GM18517 (cell line): ENCODE results near the gene RAD1.

Source experiments
- ATAC-seq: cut with Tn5 transposase; IDR thresholded peaks from one replicate; pipeline ENCODE4 v1.9.1; 2021; ENCODE audit warnings: mild to moderate bottlenecking, moderate library complexity; ENCODE audit not compliant: unreplicated experiment

Gene RAD1

GRCh38 chr5:34916518-34916917 lies 1.2 kb upstream of the RAD1 start:
- ATAC-seq: no peak

- peak; percentile 26 for ATAC-seq
Measured at GRCh38 chr5:34915856-34916192, 520 bp upstream of the RAD1 start.

DNA sequence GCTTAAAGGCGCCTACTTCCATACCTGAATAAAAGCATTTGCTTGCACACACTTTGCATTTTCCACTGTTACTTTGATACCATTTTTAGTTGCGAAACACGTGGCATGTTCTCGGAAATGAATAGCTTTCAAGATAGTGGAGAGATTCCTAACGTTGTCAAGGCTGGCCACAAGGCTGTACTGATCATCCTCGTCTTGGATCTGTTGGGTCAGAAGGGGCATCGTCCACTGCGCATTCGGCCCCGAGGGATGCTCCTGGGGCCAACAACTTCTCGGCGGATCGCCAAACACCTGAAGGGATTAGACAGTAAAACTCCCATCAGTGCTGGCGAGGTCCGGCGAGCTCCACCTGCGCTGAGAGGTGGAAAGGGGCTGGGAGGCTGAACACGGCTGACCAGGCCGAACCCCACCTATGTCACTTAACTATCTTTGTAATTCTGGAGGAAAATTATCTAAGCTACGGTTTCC lies 599 bp downstream of the RAD1 start:
- ATAC-seq: peak; percentile 17

DNA sequence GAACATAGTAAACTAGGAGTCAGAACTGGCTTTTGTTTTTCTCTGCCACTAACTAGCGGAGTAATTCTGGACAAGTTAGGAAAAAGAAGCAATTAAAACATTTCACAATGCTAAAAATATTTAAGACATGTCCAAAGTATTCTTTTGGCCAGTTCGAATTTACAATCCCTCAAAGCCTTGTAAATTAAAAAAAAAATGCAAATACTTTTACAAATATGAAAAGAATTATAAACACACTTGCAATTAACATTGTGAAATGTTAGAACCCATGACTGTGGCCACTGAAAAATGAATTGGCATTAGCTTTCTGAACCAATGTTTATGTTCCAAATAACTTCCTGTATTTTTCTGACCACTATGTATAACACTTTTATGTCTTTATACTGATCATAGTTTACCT lies 2.2 kb downstream of the RAD1 start:
- no peak for ATAC-seq

DNA sequence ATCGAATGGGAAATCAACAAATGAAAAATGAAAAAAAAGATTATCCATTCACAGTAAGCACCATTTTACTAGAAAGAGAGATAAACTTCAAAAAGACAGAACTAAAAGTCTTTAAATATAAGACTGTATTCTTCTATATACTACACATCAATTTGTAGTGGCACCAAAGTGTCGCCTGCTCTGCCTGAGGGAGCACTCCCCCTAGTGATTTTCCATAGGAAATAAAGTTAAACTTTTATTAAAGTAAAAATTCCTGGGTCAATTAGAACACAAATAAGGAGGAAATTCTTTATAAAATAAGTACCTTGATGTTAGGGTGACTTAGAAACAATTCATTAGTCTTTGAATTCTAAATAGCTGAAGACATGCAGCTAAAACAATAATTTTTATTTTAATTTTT lies 9.7 kb downstream of the RAD1 start:
- ATAC-seq: no peak

DNA sequence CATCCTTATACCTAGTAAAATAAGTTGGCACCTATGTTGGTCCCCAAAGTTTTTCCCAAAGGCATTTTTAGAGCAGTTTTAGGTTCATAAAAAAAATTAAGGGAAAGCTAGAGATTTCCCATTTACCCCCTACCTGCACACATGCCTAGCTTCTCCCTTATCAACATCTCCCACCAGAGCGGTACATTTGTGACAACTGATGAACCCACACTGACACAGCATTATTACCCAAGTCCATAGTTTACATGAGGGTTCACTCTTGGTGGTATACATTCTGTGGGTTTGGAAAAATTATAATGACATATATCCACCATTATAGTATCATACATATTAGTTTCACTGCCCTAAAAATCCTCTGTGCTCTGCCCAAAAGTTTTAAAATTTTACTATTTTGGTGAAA lies 12.0 kb downstream of the RAD1 start:
- ATAC-seq: no peak

DNA sequence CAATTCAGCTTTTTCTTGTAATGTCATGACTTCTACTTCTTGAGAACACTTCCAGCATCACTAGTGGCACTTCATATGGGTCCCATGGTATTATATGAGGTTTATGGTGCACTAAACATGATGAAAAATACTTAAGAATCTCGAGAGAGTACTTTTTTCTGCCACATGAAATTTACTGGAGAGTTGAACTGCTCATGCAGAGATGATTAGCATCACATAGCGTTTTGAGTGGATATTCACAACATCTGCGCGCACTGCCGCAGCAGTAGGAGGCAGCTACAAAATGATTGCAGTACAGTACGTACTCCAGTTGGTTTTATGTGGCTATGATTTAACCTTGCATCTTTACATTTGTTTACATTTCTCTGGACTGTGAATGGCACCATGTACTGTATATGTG lies 14.7 kb downstream of the RAD1 start:
- no peak for ATAC-seq

- ATAC-seq: no peak
Measured at GRCh38 chr5:34899066-34899465, 16.2 kb downstream of the RAD1 start.

DNA sequence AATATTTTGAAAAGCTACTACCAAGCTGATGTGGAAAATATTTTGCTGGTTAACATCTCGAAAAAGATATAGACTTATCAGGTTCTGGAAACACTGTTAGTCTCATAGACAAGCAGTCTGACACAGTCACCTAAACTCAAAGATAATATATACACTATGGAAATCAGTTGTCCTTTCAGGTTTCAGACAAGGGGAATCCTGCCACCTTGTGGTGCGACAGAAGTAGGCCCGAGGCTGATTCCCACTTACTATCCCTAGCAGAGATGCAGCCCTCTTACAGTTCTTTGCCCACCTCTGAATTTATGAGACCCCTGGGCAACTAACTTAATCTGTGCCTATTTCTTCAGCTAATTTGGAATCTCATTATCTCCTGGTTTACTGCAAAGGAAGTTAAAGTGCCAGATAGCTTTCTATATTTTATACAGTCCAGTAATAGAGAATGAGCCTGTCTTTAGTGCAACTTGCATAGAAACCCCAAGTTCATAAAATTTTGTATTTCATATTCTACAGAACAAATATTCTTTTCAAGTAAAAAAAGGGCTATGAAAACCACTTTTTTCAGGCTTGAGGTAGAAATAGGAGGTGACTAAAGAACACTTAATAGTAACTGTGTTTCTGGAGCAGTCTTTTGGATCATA lies 16.9 kb downstream of the RAD1 start:
- ATAC-seq: peak; percentile 79

- ATAC-seq: no peak
Measured at GRCh38 chr5:34897646-34898045, 17.7 kb downstream of the RAD1 start.

DNA sequence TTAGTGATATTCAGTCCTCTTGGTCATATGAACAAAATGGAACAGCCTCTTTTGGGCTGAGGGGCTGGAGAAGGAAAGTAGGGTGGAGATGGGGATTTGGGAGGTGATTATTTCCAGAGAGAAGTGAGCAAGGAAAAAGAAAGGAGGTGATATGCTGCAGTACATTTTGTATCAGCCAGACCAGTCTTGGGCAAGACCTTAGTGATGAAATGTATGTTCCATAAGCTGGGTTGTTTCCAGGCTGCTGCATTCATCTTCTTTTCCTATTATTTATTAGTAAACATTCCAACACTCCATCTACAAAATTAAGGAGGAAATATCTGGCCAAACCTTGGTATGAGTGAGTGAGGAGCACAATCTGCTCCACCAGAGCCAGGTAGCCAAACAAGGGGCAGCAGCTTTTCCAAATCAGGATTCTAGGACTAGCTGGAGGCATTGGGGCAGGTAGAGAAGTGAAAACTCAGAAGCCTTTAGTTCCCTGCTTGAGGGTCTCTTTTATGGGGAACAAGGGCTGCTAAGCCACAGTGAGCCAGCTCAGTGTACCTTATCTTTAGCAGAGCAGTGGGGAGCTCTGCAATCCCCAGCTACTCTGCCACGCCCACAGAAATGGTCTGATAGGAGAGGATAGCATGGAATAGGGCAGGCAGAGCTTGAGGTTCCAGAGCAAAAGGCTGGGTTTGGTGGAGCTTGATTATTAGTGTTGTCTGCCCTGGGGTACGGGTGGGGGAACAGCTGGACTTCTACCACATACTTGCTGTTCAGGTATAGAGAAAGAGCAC lies 19.5 kb downstream of the RAD1 start:
- no peak for ATAC-seq

DNA sequence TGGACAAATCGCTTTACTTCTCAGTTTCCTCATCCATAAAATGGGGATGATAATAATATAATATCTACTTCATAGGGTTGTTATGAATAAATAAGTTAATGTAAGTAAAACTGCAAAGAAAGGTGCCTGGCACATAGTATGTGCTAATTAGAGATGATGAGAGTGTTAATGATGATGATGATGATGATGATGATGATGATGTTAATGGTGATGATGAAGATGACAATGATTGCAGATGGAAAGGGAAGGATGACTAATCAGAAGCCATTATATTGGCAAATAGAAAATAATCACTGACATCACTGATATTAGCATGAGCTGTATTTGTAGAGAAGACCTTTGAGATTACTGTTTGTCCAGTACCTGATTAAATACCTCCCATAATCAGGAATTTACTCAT lies 20.6 kb downstream of the RAD1 start:
- no peak for ATAC-seq

DNA sequence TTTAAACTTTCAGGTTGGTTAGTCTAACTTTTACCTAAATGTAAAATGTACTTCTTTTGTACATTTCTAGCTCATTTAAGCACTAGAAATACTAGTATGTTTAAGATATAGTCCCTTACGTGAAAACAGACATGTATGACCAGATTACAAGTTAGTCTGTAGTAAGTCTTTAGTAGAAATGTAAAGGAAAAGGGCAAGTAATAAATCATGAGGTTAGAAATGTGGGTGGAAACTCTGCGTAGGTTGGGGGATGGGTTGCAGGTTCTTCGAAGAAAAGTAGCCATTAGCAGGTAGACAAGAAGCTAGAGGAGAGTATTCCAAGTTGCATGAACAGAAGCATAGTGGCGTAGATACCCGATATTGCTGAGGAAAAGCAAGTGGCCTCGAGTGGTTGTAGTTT lies 22.9 kb downstream of the RAD1 start:
- no peak for ATAC-seq

GRCh38 chr5:34891981-34892380 lies 23.3 kb downstream of the RAD1 start:
- no peak for ATAC-seq

- no peak for ATAC-seq
Measured at GRCh38 chr5:34889394-34889793, 25.9 kb downstream of the RAD1 start.

- no peak for ATAC-seq
Measured at GRCh38 chr5:34886392-34887119, 28.7 kb downstream of the RAD1 start.

GRCh38 chr5:34881246-34881645 lies 34.1 kb downstream of the RAD1 start:
- no peak for ATAC-seq

GRCh38 chr5:34876275-34876674 lies 39.0 kb downstream of the RAD1 start:
- ATAC-seq: no peak

- no peak for ATAC-seq
Measured at GRCh38 chr5:34870382-34870781, 44.9 kb downstream of the RAD1 start.

DNA sequence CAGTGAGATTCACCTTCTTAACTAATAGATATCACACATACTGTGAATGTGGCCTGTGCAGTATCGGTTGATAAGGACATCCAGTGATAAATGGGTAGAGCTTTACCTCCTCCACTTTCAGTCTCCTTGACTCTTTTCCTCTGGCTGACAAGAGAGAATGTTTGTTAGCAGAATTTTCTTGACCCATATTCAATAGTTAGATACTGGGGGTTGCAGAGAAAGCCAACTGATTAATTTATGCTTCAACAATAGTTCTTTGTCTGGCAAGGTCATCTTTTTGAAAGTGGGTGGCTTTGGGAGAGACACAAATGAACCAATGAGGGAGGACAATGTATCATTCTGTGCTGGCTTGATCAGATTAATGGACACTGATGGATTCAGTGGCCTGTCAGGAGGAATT lies 46.0 kb downstream of the RAD1 start:
- ATAC-seq: no peak

- ATAC-seq: no peak
Measured at GRCh38 chr5:34868791-34869190, 46.5 kb downstream of the RAD1 start.

GRCh38 chr5:34867660-34868059 lies 47.6 kb downstream of the RAD1 start:
- ATAC-seq: no peak
